Mucosa of rectum (tissue), 2 donors: Measurements from ENCODE around the gene PDPK1.
"Not testable (repeated sequence)": the region's sequence is repeated elsewhere in the genome, so short reads cannot be mapped to it uniquely, and the experiment has no call there.

Experiments used
- H3K27ac ChIP-seq, 2 donors: one replicate each; pipeline ENCODE4 v1.7.0; 2013; ENCODE audit warnings: inconsistent platforms in 2 of 2, low read depth in 2 of 2, low read length in 2 of 2
- H3K27me3 ChIP-seq, 2 donors: one replicate each; pipeline ENCODE4 v1.7.0; 2013; ENCODE audit warnings: low read length in 2 of 2; ENCODE audit not compliant: control insufficient read depth in 2 of 2, insufficient read depth in 2 of 2
- H3K36me3 ChIP-seq, 2 donors: one replicate each; pipeline ENCODE4 v1.7.0; 2013; ENCODE audit warnings: low read length in 2 of 2; ENCODE audit not compliant: control insufficient read depth in 2 of 2, insufficient read depth in 2 of 2
- H3K4me1 ChIP-seq, 2 donors: one replicate each; pipeline ENCODE4 v1.7.0; 2013; ENCODE audit warnings: low read length in 2 of 2, mild to moderate bottlenecking in 1 of 2; ENCODE audit not compliant: control insufficient read depth in 2 of 2, insufficient read depth in 2 of 2
- H3K4me3 ChIP-seq, 2 donors: one replicate each; pipeline ENCODE4 v1.7.0; 2013; ENCODE audit warnings: low read length in 2 of 2
- H3K9ac ChIP-seq, 2 donors: one replicate each; pipeline ENCODE4 v1.7.0; 2013; ENCODE audit warnings: low read length in 2 of 2, low read depth in 1 of 2, mild to moderate bottlenecking in 1 of 2
- H3K9me3 ChIP-seq, 2 donors: one replicate each; pipeline ENCODE4 v1.7.0; 2013; ENCODE audit warnings: low read length in 2 of 2; ENCODE audit not compliant: control insufficient read depth in 2 of 2
- donor health status: healthy.
- donor health status: Normal muscosa, but diverticular disease.

The PDPK1 gene

GRCh38 chr16:2639722-2640072, 101.9 kb downstream of the PDPK1 start:
- H3K9me3 ChIP-seq, H3K4me1 ChIP-seq, H3K9ac ChIP-seq, H3K4me3 ChIP-seq, H3K27me3 ChIP-seq, H3K36me3 ChIP-seq, H3K27ac ChIP-seq: not testable (repeated sequence)

GRCh38 chr16:2642561-2642960, 104.7 kb downstream of the PDPK1 start:
- H3K27me3 ChIP-seq, H3K36me3 ChIP-seq, H3K9me3 ChIP-seq, H3K27ac ChIP-seq, H3K4me1 ChIP-seq, H3K9ac ChIP-seq, H3K4me3 ChIP-seq: not testable (repeated sequence)

DNA sequence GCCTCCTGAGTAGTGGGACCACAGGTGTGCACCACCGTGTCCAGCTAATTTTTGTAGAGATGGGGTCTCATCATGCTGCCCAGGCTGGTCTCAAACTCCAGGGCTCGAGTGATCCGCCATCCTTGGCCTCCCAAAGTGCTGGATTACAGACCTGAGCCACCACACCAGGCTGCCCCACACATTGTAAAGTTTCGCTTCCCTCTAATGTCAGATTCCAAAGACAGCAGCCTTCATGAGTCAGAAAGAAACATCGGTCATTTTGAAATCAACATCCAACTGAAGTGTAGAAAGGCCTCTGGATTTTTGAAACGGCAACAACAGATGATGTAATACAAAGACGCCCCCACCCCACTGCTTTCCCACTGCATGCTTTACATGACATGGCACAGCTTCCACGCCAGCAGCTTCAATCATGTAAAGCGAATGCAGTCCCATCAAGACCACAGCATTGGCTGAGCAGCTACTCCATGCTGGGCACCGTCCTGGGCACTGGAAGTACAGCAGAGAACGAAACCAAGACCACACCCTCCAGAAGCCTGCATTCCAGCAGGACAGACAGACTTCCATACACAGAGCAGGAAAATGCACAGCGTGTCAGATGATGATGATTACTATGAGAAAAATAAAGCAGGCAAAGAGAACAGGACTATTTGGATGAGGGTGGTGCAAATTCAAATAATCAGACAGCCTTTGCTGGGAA, 107.1 kb downstream of the PDPK1 start:
- not testable (repeated sequence) for H3K27me3 ChIP-seq, H3K36me3 ChIP-seq, H3K27ac ChIP-seq, H3K4me3 ChIP-seq, H3K9me3 ChIP-seq, H3K9ac ChIP-seq, H3K4me1 ChIP-seq

DNA sequence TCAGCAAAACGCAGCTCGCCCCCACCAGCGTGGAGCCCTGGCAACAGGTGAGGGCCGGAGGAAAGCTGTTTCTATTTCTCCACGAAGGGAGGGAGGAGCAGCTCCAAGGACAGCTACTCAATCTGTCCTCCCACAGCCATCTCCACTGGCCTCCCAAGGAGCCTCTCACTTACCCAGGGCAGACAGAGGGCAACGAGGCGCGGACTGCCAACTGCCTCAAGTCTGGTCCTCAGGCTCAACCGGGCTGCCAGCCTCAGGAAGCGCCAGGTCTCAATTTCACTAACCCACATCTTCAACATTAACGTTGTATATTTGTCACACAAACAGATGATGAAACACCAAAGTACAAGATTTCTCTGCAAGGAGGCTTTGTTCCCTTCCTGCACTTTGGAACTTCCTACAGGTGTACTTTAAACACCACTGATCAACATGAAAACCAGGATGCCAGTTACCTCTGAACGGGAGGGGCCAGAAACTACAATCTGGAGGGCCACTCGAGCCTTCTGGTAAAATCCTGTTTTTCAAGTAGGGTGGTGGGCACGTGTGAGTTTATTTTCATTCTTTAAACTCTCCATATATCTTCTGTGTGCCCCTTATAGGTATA, 113.5 kb downstream of the PDPK1 start:
- not testable (repeated sequence) for H3K9ac ChIP-seq, H3K4me3 ChIP-seq, H3K9me3 ChIP-seq, H3K4me1 ChIP-seq, H3K36me3 ChIP-seq, H3K27ac ChIP-seq, H3K27me3 ChIP-seq
